Measurements from ENCODE around the gene TLR5. TPM values are rescaled to one million over a fixed set of nuclear protein-coding genes. Genes with fewer than 3 reads are reported as not detected.
A peak's percentile ranks its signal among the peaks of the same experiment; 100 is the strongest.

TLR5 gene
- total RNA-seq, 3 donors from 2014 or later: 11.5 to 33.5 (median 16.5) TPM

DNA sequence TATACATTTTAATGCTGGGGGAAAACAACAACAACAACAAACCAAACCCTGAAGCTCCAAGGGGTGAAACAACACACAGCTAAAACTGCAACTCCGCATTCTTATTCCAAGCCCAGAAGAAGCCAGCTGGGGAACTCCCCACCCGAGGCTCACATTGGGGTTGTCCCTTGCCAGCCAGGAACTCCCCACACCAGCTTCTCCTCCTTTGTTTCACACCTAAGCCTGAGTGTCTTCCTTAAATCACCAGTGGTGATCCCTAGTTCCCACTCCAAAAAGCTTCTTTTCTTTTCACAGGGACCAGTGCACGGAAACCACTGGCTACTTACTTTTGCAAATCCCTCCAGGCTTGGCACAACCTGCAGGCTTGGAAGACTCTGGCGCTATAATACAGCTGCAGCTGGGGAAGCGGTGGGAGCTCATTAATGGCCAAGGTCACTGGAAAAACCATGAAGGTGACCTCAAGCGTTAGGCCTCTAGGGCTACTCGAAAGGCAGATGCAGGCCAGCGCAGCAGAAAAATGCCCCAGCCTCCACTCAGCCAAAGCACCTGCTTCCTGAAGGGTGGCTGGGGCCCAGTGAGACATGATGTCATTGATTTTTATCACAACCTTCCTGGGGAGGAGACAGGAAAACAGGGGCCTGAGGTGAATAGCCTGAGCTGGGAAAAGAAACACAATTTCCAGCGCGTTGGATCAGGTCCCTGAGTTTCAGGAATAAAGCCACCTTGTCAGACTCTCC lies 40.1 kb downstream of the TLR5 start:
- TF ChIP-seq POLR2A (IDR thresholded peaks at IDR 0.05) (no peak), POLR2AphosphoS5 (IDR thresholded peaks at IDR 0.05) (peak; percentile 11 to 19 (median 17))
- DNase-seq (ENCODE audit: low spot score in 2 of 2): peak in 1 of 2 donors; percentile 28
- intact Hi-C loops (cut with DNase I; ENCODE audit: low total_unique reads): no loop called here

DNA sequence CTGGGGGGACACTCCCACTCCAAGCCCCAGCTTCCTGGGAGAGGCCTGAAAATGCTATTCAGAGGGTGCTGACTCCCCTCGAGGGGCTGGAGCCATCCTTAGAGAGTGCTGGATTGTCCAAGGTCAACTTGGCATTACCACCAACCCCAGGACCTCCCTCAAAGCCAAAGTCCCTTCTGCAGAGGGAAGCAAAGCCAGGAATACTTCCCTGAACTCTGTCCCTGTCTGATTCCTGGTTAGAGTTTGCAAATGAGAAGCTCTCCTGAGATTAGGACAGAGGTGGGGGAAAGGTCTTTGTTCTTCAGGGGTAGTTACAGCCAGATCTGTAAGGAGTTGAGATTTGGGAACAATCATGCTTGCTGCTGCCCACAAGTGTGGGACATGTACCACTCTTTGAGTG lies 45.3 kb downstream of the TLR5 start:
- no peak for DNase-seq (ENCODE audit: low spot score in 2 of 2)
- Histone ChIP-seq H3K4me1 (no peaks in the 10 kb centered on the region), H3K27ac (no peak overlapping the region), H3K4me3 (no peak overlapping the region), H3K36me3 (no peaks in the 10 kb centered on the region), H3K9me3 (no peaks in the 10 kb centered on the region), H3K27me3 (no peaks in the 10 kb centered on the region)
- intact Hi-C loops (cut with DNase I; ENCODE audit: low total_unique reads): no loop called here
- TF ChIP-seq POLR2AphosphoS5 (IDR thresholded peaks at IDR 0.05) (no peak), POLR2A (IDR thresholded peaks at IDR 0.05) (no peak)
- TF ChIP-seq, protein P1, sequence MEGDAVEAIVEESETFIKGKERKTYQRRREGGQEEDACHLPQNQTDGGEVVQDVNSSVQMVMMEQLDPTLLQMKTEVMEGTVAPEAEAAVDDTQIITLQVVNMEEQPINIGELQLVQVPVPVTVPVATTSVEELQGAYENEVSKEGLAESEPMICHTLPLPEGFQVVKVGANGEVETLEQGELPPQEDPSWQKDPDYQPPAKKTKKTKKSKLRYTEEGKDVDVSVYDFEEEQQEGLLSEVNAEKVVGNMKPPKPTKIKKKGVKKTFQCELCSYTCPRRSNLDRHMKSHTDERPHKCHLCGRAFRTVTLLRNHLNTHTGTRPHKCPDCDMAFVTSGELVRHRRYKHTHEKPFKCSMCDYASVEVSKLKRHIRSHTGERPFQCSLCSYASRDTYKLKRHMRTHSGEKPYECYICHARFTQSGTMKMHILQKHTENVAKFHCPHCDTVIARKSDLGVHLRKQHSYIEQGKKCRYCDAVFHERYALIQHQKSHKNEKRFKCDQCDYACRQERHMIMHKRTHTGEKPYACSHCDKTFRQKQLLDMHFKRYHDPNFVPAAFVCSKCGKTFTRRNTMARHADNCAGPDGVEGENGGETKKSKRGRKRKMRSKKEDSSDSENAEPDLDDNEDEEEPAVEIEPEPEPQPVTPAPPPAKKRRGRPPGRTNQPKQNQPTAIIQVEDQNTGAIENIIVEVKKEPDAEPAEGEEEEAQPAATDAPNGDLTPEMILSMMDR (IDR thresholded peaks at IDR 0.05): no peak

More for the DNA sequence above, 40.1 kb downstream of the TLR5 start:
- no peaks in the 10 kb centered on the region for H3K9me3 ChIP-seq
- H3K4me3 ChIP-seq: no peak overlapping the region
- no peaks in the 10 kb centered on the region for H3K36me3 ChIP-seq
- H3K27me3 ChIP-seq: no peaks in the 10 kb centered on the region
- peak overlapping the region in 1 of 2 donors; percentile 21 for H3K27ac ChIP-seq
- H3K4me1 ChIP-seq: no peaks in the 10 kb centered on the region

DNA sequence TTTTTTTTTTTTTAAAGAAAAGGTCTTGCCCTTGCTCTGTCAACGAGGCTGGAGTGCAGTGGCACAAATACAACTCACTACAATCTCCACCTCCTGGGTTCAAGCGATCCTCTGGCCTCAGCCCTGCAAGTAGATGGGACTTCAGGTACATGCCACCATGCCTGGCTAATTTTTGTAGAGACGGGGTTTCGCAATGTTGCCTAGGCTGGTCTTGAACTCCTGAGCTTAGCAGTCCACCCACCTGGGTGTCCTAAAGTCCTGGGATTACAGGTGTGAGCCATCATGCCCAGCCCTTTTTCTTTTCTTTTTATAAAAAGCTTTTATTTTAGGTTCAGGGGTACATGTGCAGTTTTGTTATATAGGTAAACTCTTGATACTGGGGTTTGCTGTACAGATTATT lies 47.2 kb downstream of the TLR5 start:
- Histone ChIP-seq H3K27ac (no peak overlapping the region), H3K9me3 (no peaks in the 10 kb centered on the region), H3K4me1 (no peaks in the 10 kb centered on the region), H3K4me3 (no peak overlapping the region), H3K36me3 (no peaks in the 10 kb centered on the region), H3K27me3 (no peaks in the 10 kb centered on the region)
- intact Hi-C loops (cut with DNase I; ENCODE audit: low total_unique reads): no loop called here
- TF ChIP-seq POLR2AphosphoS5 (IDR thresholded peaks at IDR 0.05): no peak
- TF ChIP-seq POLR2A (IDR thresholded peaks at IDR 0.05): no peak
- TF ChIP-seq, protein P1 (IDR thresholded peaks at IDR 0.05): no peak
- no peak for DNase-seq (ENCODE audit: low spot score in 2 of 2)

DNA sequence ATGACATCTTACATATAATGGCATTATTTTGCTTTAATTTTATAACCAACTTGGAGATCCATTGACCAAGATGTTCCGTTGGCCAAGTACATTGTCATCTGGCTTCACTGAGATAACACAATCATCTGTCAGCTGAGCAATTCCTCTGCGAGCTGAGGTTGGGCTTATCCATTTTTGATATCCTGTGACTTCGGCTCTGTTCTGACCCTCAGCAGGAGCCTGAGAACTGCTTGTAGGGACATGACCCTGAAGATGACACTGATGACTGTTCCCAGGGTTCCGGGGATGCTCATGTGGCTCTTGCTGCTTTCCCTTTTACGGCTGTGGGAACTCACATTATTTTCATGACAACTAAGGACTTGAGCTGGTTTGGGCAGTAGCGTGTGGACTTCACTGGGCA lies 51.2 kb downstream of the TLR5 start:
- no peaks in the 10 kb centered on the region for H3K4me1 ChIP-seq
- H3K27ac ChIP-seq: no peak overlapping the region
- no peaks in the 10 kb centered on the region for H3K36me3 ChIP-seq
- TF ChIP-seq, protein P1 (IDR thresholded peaks at IDR 0.05): no peak
- TF ChIP-seq POLR2A (IDR thresholded peaks at IDR 0.05): no peak
- no peak for TF ChIP-seq POLR2AphosphoS5 (IDR thresholded peaks at IDR 0.05)
- no peak for DNase-seq (ENCODE audit: low spot score in 2 of 2)
- H3K27me3 ChIP-seq: no peaks in the 10 kb centered on the region
- H3K9me3 ChIP-seq: no peaks in the 10 kb centered on the region
- intact Hi-C loops (cut with DNase I; ENCODE audit: low total_unique reads): no loop called here
- no peak overlapping the region for H3K4me3 ChIP-seq

DNA sequence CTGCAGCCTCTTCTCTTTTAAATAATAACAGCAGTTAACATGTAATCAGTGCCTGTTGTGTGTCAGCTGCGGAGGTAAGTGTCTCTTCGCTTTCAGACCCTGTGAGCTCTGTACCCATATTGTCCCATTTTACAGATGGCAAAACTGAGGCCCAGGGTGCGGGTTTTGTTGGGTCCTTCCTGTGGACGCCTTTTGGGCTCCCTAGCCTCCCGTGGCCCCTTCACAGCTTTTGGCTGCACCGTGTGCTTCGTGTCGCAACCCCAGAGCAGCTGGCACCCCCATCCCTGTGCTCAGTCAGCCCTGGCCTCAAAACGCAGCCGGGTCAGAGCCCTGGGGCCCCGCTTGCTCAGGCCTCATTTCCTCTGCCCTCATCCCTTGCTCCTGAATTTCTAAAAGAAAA lies 53.8 kb downstream of the TLR5 start:
- no peaks in the 10 kb centered on the region for H3K4me1 ChIP-seq
- H3K27me3 ChIP-seq: no peaks in the 10 kb centered on the region
- H3K9me3 ChIP-seq: no peaks in the 10 kb centered on the region
- TF ChIP-seq, protein P1 (IDR thresholded peaks at IDR 0.05): no peak
- TF ChIP-seq POLR2AphosphoS5 (IDR thresholded peaks at IDR 0.05) (no peak), POLR2A (IDR thresholded peaks at IDR 0.05) (no peak)
- intact Hi-C loops (cut with DNase I; ENCODE audit: low total_unique reads): no loop called here
- no peak overlapping the region for H3K4me3 ChIP-seq
- H3K36me3 ChIP-seq: no peaks in the 10 kb centered on the region
- no peak overlapping the region for H3K27ac ChIP-seq
- DNase-seq (ENCODE audit: low spot score in 2 of 2): no peak
